HEK293T (cell line): ENCODE measurements around the gene TUBA4A.

Experiments
- CTCF ChIA-PET: fragments of 350-600 bp; formaldehyde crosslinking; extraction: SDS; loops from one replicate; lab custom pipeline; 2021; ENCODE audit warnings: antibody characterized with exemption, inconsistent platforms; lab: Yijun Ruan, JAX
- POLR2A ChIA-PET: fragments of 350-600 bp; formaldehyde crosslinking; extraction: SDS; loops from one replicate; lab custom pipeline; 2020; ENCODE audit warnings: antibody characterized with exemption, inconsistent platforms; lab: Yijun Ruan, JAX
- DNase-seq: peaks from one replicate; pipeline ENCODE4 v3.0.0; 2012; ENCODE audit warnings: mixed read lengths; ENCODE audit errors: extremely low spot score
- ARNT ChIP-seq: fragments of 450-650 bp; IDR thresholded peaks from 2 replicates; pipeline ENCODE4 v1.6.1; 2017; ENCODE audit warnings: mild to moderate bottlenecking
- BHLHE40 ChIP-seq: fragments of 450-650 bp; IDR thresholded peaks from 2 replicates; pipeline ENCODE4 v1.6.1; 2016; ENCODE audit warnings: mild to moderate bottlenecking, moderate library complexity, borderline replicate concordance
- CTBP1 ChIP-seq: fragments of 450-650 bp; IDR thresholded peaks from 2 replicates; pipeline ENCODE4 v1.6.1; 2016; ENCODE audit warnings: borderline replicate concordance
- ELF4 ChIP-seq: fragments of 450-650 bp; IDR thresholded peaks from 2 replicates; pipeline ENCODE4 v1.6.1; 2017; ENCODE audit warnings: antibody characterized with exemption
- FOXA1 ChIP-seq: fragments of 450-650 bp; IDR thresholded peaks from 2 replicates; pipeline ENCODE4 v1.6.1; 2016; ENCODE audit warnings: mild to moderate bottlenecking
- FOXK2 ChIP-seq: fragments of 450-650 bp; IDR thresholded peaks from 2 replicates; pipeline ENCODE4 v1.6.1; 2016; ENCODE audit warnings: mild to moderate bottlenecking
- FOXM1 ChIP-seq: fragments of 450-650 bp; IDR thresholded peaks from 2 replicates; pipeline ENCODE4 v1.6.1; 2017; ENCODE audit warnings: mild to moderate bottlenecking, borderline replicate concordance
- HDGF ChIP-seq: fragments of 450-650 bp; IDR thresholded peaks from 2 replicates; pipeline ENCODE4 v1.6.1; 2017; ENCODE audit warnings: antibody characterized with exemption, borderline replicate concordance
- L3MBTL2 ChIP-seq: fragments of 450-650 bp; conservative IDR thresholded peaks from 2 replicates; pipeline ENCODE4 v1.6.1; 2016; ENCODE audit warnings: mild to moderate bottlenecking
- LEF1 ChIP-seq: fragments of 450-650 bp; IDR thresholded peaks from 2 replicates; pipeline ENCODE4 v1.6.1; 2017; ENCODE audit warnings: mild to moderate bottlenecking, borderline replicate concordance
- NFRKB ChIP-seq: fragments of 450-650 bp; IDR thresholded peaks from 2 replicates; pipeline ENCODE4 v1.6.1; 2016; ENCODE audit warnings: mild to moderate bottlenecking, moderate library complexity
- SP1 ChIP-seq: fragments of 450-650 bp; IDR thresholded peaks from 2 replicates; pipeline ENCODE4 v1.6.1; 2017
- SUZ12 ChIP-seq: fragments of 450-650 bp; IDR thresholded peaks from 2 replicates; pipeline ENCODE4 v1.6.1; 2016; ENCODE audit warnings: mild to moderate bottlenecking
- TARDBP ChIP-seq: fragments of 450-650 bp; IDR thresholded peaks from 2 replicates; pipeline ENCODE4 v1.6.1; 2016
- ZNF384 ChIP-seq: fragments of 450-650 bp; IDR thresholded peaks from 2 replicates; pipeline ENCODE4 v1.6.1; 2016
- TF ChIP-seq, protein P1 (sequence below): fragments of 450-650 bp; IDR thresholded peaks from 2 replicates; pipeline ENCODE4 v1.6.1; 2016

Gene TUBA4A

DNA sequence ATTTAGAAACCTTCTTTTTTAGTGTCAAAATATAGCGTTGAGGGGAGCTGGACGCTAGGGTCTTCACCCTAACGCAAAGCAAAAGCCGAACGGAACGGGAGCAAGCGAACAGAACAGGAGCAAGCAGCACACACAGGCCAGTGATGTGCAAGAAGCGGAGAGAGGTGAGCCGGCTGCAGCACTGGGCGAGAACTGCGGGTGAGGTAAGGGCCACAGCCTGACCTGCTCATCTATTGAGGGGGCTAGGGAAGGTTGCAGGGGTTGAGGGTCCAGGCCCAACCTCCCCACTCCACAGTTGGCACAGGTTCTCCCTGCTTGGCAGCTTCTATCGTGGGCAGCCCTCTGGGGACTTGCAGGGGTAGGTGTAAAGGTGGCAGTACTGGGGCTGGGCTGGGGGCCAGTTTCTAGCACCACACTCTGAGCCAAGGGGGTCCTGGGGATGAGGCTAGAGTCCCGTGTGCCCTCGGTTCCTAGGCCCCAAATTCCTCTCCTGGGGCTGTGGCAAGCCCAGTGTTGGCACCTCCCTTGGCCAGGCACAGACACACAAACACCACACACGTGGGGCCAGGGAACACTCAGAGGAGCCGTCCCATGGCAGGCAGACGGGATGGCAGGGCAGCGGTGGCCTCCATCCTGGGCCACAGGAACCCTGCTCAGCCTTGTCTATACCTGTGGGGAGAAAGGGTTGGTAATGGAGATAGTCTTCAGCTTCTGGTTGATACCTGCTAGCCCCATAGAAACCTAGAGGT is 33.8 kb downstream of the TUBA4A start:
- TF ChIP-seq ZNF384 (no peak), FOXA1 (no peak), FOXM1 (no peak), FOXK2 (no peak)

DNA sequence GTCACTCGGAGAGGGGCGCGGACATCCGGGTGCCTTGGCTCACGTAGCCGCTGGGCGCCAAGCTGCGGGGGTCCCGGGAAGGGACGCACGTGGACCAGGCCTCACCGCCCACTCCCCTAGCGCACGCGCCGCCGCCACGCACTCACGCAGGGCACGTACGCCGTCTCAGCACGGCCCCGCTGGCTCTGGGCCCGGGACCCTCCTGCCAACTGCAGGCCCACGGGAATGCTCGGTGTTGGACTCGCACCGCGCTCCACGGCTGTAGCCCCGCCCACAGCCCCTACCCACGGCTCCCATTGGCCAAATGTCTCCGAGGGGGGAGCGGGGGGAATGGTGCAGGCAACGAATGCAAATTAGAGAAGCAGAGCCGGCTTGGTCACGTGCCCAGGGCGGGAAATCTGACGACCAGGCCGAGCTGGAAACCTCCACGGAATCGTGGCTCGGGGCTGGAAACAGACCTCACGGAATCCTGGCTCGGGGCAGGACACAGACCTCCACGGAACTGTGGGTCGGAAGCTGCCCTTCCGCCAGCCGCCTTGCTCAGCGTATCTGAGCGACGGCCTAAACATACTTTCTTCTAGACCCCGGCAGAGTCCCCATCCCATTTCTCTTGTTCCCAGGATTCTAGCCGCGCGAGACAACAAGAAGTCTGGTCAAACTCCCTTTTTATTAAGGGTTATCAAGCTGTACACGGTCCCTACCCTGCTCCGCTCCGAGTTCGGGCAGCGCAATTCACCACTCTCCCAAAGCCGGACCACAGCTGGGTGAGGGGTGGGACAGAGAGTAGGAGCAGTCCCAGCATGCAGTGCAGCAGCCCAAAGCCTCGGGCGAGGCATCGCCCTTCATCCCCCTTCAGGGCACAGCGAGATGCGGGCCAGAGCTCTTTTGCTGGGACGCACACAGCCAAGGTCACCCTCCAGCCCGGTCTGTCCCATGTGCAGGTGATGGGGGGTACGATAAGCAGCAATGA is 34.7 kb downstream of the TUBA4A start, which contains the start of gene ABCB6:
Gene ABCB6 (minus strand): TSS at position 227 of the 970 bp plus-strand sequence. CDS start 285 bp downstream, outside the sequence.
- DNase-seq: peak; percentile 65
- TF ChIP-seq TARDBP (peak; percentile 47; the same call in 1 of the 2 replicates), L3MBTL2 (peak; percentile 91), BHLHE40 (no peak)
- CTCF ChIA-PET: no interaction called here
- POLR2A ChIA-PET: interaction anchor here (1.0 to 2.9 kb wide), 6 partner anchors 11 to 59 kb away, joined by 3 to 16 read pairs (median 8); partner anchors contain the start of genes ANKZF1, ATG9A, CNPPD1 and GLB1L

More for the DNA sequence above, 33.8 kb downstream of the TUBA4A start:
- DNase-seq: no peak
- ChIA-PET POLR2A (interaction anchor here (1.1 to 2.9 kb wide), 5 partner anchors 10 to 44 kb away, joined by 3 to 16 read pairs (median 10); partner anchors contain the start of genes ANKZF1, ATG9A, CNPPD1 and GLB1L), CTCF (no interaction called here)

DNA sequence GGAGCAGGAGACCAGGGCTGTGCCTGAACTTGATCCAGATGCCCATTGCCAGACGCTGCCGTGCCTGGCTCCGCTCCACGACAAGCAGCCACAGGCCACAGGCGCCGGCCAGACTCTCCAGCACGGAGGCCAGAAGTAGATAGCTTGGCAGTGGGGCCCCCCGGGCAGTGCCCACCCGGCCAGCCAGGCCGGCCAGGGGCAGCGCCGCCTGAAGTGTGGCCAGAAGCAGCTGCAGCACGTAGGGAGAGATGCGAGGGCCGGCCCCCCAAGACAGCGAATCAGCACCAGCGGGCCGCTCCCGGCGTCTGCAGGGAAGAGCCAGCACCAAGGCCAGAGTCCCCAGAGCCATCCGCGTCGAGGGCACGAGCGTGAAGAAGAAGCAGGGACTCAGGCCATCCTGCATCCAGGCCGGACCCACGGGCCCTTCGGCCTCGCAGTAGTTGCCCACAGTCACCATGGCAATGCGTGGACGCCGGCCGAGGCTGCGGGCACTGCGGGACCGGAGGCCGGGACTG is 35.4 kb downstream of the TUBA4A start:
- ChIA-PET CTCF (no interaction called here), POLR2A (interaction anchor here (1.0 to 2.9 kb wide), 5 partner anchors 11 to 60 kb away, joined by 3 to 16 read pairs (median 10); partner anchors contain the start of genes ANKZF1, ATG9A, CNPPD1 and GLB1L)
- no peak for DNase-seq
- no peak for TF ChIP-seq SUZ12
- no peak for TF ChIP-seq FOXM1
- no peak for TF ChIP-seq BHLHE40
- no peak for TF ChIP-seq NFRKB
- no peak for TF ChIP-seq HDGF
- TF ChIP-seq ZNF384: no peak
- no peak for TF ChIP-seq L3MBTL2
- TF ChIP-seq ELF4: no peak
- no peak for TF ChIP-seq CTBP1
- no peak for TF ChIP-seq ARNT
- TF ChIP-seq SP1: no peak

DNA sequence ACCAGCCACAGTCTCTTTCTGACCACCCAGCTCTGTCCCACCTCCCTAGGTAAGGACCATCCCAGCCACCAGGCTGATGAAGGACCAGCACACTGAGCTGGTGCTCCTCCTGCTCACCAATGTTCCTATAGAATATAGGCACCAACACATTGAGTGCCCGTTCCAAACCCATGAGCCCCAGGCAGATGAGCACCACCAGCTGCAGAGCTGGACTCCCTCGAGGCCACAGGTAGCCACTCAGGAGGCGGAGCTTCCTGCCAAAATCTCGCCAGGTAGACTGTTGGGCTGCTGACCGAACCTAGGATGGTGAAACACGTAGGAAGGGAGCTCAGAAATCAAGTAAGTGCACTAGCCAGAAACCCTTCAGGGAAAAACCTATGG is 37.2 kb downstream of the TUBA4A start:
- ChIA-PET POLR2A (interaction anchor here (0.6 to 0.8 kb wide), 2 partner anchors 10 to 40 kb away, joined by 3 to 6 read pairs; partner anchors contain the start of genes CNPPD1 and ZFAND2B), CTCF (no interaction called here)
- no peak for DNase-seq
- TF ChIP-seq CTBP1 (no peak), BHLHE40 (no peak), FOXM1 (no peak), SUZ12 (no peak), NFRKB (no peak), ZNF384 (no peak), FOXK2 (no peak)

DNA sequence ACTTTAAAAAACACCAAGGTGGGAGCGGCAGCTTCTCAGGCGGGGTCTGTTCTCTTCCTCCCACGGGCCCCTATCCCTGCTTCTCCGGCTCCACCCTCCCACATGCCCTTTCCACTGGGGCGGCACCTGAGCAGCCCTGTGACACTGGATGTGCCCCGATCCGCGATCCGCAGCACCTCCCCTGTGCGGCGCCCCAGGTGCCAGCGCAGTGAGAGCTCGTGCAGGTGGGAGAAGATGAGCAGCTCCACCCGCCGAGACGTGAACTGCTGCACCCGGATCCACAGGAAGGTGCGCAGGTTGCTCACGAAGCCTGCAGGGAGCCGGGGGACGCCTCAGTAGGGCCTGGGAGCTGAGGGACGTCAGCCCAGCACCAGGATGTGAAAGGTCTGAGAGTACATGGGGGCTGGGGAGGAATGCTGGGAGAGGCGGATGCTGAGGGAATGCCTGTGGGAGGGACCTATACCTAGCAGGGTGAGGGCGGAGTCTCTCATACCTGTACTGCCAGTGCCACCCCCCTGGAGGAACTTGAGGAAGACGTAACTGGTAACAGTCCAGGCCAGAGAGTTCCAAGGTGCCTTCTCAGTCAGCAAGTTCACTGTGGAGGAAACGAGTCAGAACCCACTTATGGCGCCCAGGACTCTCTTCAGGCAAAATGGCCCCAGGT is 37.7 kb downstream of the TUBA4A start:
- TF ChIP-seq FOXK2: no peak
- TF ChIP-seq, protein P1, sequence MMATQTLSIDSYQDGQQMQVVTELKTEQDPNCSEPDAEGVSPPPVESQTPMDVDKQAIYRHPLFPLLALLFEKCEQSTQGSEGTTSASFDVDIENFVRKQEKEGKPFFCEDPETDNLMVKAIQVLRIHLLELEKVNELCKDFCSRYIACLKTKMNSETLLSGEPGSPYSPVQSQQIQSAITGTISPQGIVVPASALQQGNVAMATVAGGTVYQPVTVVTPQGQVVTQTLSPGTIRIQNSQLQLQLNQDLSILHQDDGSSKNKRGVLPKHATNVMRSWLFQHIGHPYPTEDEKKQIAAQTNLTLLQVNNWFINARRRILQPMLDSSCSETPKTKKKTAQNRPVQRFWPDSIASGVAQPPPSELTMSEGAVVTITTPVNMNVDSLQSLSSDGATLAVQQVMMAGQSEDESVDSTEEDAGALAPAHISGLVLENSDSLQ: no peak
- no peak for TF ChIP-seq TARDBP
- no peak for TF ChIP-seq FOXA1
- no peak for TF ChIP-seq L3MBTL2
- TF ChIP-seq CTBP1: no peak
- TF ChIP-seq ELF4: no peak
- TF ChIP-seq FOXM1: no peak
- no peak for TF ChIP-seq ZNF384
- TF ChIP-seq HDGF: no peak
- no peak for TF ChIP-seq SP1
- TF ChIP-seq LEF1: no peak
- no peak for TF ChIP-seq NFRKB
- TF ChIP-seq ARNT: no peak
- no peak for TF ChIP-seq SUZ12
- no peak for DNase-seq
- ChIA-PET CTCF (no interaction called here), POLR2A (interaction anchor here (0.8 kb wide), 1 partner anchor 9 kb away, joined by 6 read pairs; the partner anchor contains the start of gene ZFAND2B)

DNA sequence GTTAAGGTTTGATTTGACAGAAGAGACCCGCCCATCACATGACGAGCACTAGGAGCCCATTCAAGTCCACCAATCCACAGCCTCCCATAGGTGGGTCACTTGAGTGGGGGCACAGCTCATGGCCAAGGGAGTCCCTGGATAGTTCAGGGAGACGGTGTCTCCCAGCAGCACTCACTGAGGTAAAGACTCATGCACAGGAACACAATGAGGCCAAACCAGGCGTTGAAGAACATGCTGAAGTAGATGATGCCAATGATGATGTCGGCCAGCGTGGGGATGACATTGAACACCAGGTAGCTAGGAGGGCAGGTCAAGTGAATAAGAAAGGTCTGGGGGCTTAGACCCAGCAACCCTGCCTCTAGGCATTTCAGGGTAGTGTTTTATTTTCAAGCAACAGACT is 38.9 kb downstream of the TUBA4A start:
- TF ChIP-seq NFRKB (no peak), L3MBTL2 (no peak), ARNT (no peak), ZNF384 (no peak), FOXA1 (no peak), FOXK2 (no peak), FOXM1 (no peak), HDGF (no peak), BHLHE40 (no peak), SUZ12 (no peak), LEF1 (no peak), CTBP1 (no peak), SP1 (no peak), TARDBP (no peak), ELF4 (no peak)
- TF ChIP-seq, protein P1: no peak
- ChIA-PET CTCF (no interaction called here), POLR2A (interaction anchor here (0.7 to 1.1 kb wide), 3 partner anchors 8 to 152 kb away, joined by 3 to 4 read pairs (median 3); partner anchors contain the start of gene ZFAND2B)
- no peak for DNase-seq
